Upper lobe of right lung (tissue), 1 donor: ENCODE data around the gene ALDH6A1. TPM values are rescaled to one million over a fixed set of nuclear protein-coding genes. Genes with fewer than 3 reads are reported as not detected.

Experiments
- ATAC-seq: fragments of 200-7000 bp; cut with Tn5 transposase; one replicate; pipeline ENCODE4 v1.9.1; 2020; ENCODE audit warnings: mild to moderate bottlenecking, moderate library complexity
- DNase-seq: peaks from one replicate; pipeline ENCODE4 v3.0.0-alpha.2; 2020
- H3K27ac ChIP-seq: fragments of 200-600 bp; one replicate; pipeline ENCODE4 v1.8.0; 2022
- H3K27me3 ChIP-seq: fragments of 200-600 bp; one replicate; pipeline ENCODE4 v1.8.0; 2022; ENCODE audit warnings: mild to moderate bottlenecking
- H3K36me3 ChIP-seq: fragments of 200-600 bp; one replicate; pipeline ENCODE4 v1.8.0; 2022
- H3K4me1 ChIP-seq: fragments of 200-600 bp; one replicate; pipeline ENCODE4 v1.8.0; 2022
- H3K4me3 ChIP-seq: fragments of 200-600 bp; one replicate; pipeline ENCODE4 v1.8.0; 2022; ENCODE audit warnings: mild to moderate bottlenecking
- H3K9me3 ChIP-seq: fragments of 200-600 bp; one replicate; pipeline ENCODE4 v1.8.0; 2022
- intact Hi-C: fragments of 100-400 bp; cut with DNase I; formaldehyde crosslinking; loops from one replicate; pipeline ENCODE4 v1.11.0; 2022
- total RNA-seq: library from RNA; stranded (reverse); fragmentation: NEBNext Ultra II Directional; extraction: Animal tissue kit (Norgen Biotek cat#: 25700); gene quantifications from one replicate; pipeline ENCODE4 v1.2.1, GENCODE V29; 2021
- TF ChIP-seq, protein P1 (sequence below): fragments of 200-600 bp; IDR thresholded peaks from one replicate; pipeline ENCODE4 v1.8.0; 2022; ENCODE audit warnings: antibody characterized with exemption
- donor health status: DM: no; HTN: yes; CAD: no; lungs with severe emphysema.

The ALDH6A1 gene
- total RNA-seq, 1 donor from 2014 or later = 49.1 TPM

DNA sequence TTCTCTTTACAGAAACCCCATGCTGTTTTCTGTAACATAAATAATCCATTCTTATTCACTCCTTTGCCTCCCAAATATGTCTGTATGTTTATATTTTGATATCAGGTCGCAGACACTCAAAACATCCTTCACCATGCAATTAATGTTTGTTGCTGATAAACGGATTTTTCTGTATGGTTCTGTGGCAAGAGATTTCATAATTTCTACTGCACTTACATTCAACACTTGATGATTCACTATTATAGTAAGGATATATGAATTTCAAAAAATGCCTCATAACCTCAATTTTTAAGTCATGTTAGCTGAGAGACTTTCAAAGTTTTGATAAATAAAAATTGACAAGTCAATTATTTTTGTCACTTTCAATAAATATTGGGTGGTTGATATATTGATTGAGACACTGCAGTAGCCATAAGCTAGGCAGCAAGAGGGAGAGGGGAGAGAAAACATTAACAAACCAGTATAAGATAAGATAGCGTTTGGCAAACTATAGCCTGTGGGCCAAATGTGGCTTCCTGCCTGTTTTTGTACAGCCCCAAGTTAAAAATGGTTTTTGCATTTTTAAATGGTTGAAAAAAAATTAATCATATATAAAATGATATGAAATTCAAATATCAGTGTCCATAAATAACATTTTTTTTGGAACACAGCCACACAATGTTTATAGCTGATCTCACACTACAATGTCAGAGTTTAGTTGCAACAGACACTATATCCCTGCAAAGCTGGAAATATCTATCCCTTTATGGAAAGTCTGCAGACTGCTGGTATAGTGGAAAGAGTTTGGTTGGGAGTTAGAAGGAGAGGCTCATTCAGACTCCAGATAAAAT, 18.3 kb downstream of the ALDH6A1 start:
- TF ChIP-seq, protein P1, sequence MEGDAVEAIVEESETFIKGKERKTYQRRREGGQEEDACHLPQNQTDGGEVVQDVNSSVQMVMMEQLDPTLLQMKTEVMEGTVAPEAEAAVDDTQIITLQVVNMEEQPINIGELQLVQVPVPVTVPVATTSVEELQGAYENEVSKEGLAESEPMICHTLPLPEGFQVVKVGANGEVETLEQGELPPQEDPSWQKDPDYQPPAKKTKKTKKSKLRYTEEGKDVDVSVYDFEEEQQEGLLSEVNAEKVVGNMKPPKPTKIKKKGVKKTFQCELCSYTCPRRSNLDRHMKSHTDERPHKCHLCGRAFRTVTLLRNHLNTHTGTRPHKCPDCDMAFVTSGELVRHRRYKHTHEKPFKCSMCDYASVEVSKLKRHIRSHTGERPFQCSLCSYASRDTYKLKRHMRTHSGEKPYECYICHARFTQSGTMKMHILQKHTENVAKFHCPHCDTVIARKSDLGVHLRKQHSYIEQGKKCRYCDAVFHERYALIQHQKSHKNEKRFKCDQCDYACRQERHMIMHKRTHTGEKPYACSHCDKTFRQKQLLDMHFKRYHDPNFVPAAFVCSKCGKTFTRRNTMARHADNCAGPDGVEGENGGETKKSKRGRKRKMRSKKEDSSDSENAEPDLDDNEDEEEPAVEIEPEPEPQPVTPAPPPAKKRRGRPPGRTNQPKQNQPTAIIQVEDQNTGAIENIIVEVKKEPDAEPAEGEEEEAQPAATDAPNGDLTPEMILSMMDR = no peak
- Histone ChIP-seq H3K36me3 (peaks cover 85% of the 10 kb centered on the region), H3K27me3 (no peaks in the 10 kb centered on the region), H3K4me3 (no peak overlapping the region), H3K4me1 (no peaks in the 10 kb centered on the region), H3K27ac (no peak overlapping the region), H3K9me3 (no peaks in the 10 kb centered on the region)
- DNase-seq (no peak), ATAC-seq (no peak)
- intact Hi-C loops = no loop called here

DNA sequence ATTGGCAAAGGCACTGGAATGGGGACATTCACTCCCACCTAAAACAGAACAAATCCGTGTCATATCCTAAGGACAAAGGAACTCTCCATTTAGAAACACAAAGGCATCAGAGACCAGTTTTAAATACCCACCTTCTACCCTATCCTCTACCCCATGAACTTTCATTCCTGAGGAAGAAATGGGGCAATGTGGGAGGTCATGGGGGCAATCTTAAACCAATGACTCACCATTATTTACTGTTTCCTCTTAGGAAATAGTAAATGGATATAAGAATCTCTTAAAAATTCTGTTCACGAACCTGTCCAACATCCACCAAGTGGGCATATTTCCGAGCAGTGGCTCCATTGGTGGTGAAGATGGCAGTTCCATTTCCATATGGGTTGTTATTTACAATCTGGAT, 19.4 kb downstream of the ALDH6A1 start:
- intact Hi-C loops = no loop called here
- Histone ChIP-seq H3K9me3 (no peaks in the 10 kb centered on the region), H3K27me3 (no peaks in the 10 kb centered on the region), H3K36me3 (peaks cover 87% of the 10 kb centered on the region), H3K4me3 (no peak overlapping the region), H3K4me1 (no peaks in the 10 kb centered on the region), H3K27ac (no peak overlapping the region)
- DNase-seq (no peak), ATAC-seq (no peak)
- TF ChIP-seq, protein P1 = no peak

DNA sequence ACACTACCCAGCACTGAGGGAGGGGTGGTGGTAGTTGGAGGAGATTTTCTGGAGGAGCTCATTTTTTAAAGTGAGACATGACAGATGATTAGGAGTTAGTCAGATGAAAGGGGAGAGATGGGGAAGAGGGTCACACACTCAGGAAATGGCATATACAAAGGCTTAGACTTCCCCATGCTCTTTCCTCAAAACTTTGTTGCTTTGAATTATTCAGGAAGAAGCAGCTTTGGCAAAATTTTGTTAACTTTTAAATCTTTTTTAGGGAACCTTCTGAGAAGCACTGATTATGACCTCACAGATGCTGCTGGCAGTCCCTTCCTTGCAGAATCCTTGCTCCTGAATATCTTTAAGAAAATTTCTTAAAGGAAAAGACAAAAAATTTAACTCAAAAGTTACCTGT, 19.8 kb downstream of the ALDH6A1 start:
- DNase-seq (no peak), ATAC-seq (no peak)
- Histone ChIP-seq H3K27me3 (no peaks in the 10 kb centered on the region), H3K27ac (no peak overlapping the region), H3K9me3 (no peaks in the 10 kb centered on the region), H3K4me3 (no peak overlapping the region), H3K4me1 (no peaks in the 10 kb centered on the region), H3K36me3 (peaks cover 92% of the 10 kb centered on the region)
- intact Hi-C loops = no loop called here
- TF ChIP-seq, protein P1 = no peak

DNA sequence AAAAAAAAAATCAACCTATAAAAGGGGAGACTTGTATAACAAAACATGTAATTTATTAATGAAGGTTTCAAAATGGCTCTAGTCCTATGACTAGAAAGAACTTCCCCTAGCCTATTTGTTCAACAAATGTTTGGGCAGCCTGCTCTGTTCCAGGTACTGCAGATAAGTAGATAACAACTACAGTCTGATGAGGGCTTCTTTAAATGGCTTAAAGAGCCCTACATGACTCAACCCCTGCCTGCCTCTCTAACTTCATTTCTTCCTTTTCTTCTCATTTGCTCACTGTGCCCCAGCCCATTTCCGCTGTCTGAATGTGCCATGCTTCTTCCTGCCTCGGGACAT, 21.5 kb downstream of the ALDH6A1 start:
- no peak overlapping the region for H3K27ac ChIP-seq
- intact Hi-C loops = no loop called here
- DNase-seq = no peak
- H3K4me1 ChIP-seq = no peaks in the 10 kb centered on the region
- H3K4me3 ChIP-seq = no peak overlapping the region
- TF ChIP-seq, protein P1 = no peak
- H3K36me3 ChIP-seq = peaks cover 95% of the 10 kb centered on the region
- no peaks in the 10 kb centered on the region for H3K27me3 ChIP-seq
- no peak for ATAC-seq
- no peaks in the 10 kb centered on the region for H3K9me3 ChIP-seq

DNA sequence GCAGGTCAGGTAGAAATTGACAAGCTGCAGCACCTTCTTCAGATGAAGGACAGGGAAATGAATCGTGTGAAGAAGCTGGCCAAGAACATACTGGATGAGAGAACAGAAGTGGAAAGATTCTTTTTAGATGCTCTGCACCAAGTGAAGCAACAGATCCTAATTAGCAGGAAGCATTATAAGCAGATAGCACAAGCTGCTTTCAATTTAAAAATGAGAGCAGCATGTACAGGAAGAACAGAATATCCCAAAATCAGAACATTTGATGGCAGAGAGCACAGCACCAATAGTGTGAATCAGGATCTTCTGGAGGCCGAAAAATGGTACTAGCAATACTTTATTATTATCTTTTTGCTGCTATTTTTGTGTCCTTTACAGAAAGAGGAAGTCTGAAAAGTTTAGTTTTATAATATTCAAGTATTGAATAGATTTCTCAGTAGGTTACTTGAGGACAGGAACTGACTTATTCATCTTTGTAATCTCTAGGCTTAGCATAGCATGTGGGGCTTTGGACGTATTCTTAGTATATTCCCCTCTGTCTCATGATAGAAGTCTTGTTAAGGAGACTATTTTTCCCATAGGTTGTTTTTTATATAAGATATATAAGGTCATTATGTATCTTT, 34.3 kb downstream of the ALDH6A1 start:
- ATAC-seq = no peak
- Histone ChIP-seq H3K4me3 (no peak overlapping the region), H3K9me3 (no peaks in the 10 kb centered on the region), H3K27ac (no peak overlapping the region), H3K4me1 (no peaks in the 10 kb centered on the region), H3K27me3 (no peaks in the 10 kb centered on the region), H3K36me3 (no peaks in the 10 kb centered on the region)
- intact Hi-C loops = no loop called here
- no peak for DNase-seq
- TF ChIP-seq, protein P1 = no peak
